SK-N-SH treated with all-trans-retinoic acid at 6 μM for 48 hours (cell line): Measurements from ENCODE around the gene ZNF460.

Source experiments
- ATAC-seq: fragments of 200-7000 bp; cut with Tn5 transposase; 3 replicates; pipeline ENCODE4 v1.9.1; 2020; ENCODE audit warnings: mild to moderate bottlenecking, moderate library complexity
- ARNTL ChIP-seq: fragments of 450-650 bp; formaldehyde crosslinking; IDR thresholded peaks from 2 replicates; pipeline ENCODE4 v1.5.0; 2020; ENCODE audit warnings: low read depth, mild to moderate bottlenecking, moderate library complexity, borderline replicate concordance
- BACH2 ChIP-seq: fragments of 250-450 bp; sonication (Bioruptor Pico); IDR thresholded peaks from 2 replicates; pipeline ENCODE4 v1.9.0; 2021; ENCODE audit warnings: mild to moderate bottlenecking, borderline replicate concordance
- CSDC2 ChIP-seq: fragments of 250-450 bp; sonication (Bioruptor Pico); IDR thresholded peaks from 2 replicates; pipeline ENCODE4 v1.5.0; 2020; ENCODE audit warnings: mild to moderate bottlenecking, moderate library complexity
- ESRRG ChIP-seq: fragments of 250-450 bp; sonication (Bioruptor Pico); IDR thresholded peaks from 2 replicates; pipeline ENCODE4 v1.6.1; 2021; ENCODE audit warnings: mild to moderate bottlenecking
- GLIS3 ChIP-seq: fragments of 250-450 bp; sonication (Bioruptor Pico); IDR thresholded peaks from 2 replicates; pipeline ENCODE4 v1.5.0; 2020; ENCODE audit warnings: mild to moderate bottlenecking, moderate library complexity
- ISL1 ChIP-seq: fragments of 250-450 bp; sonication (Bioruptor Pico); IDR thresholded peaks from 2 replicates; pipeline ENCODE4 v2.1.2; 2022; ENCODE audit warnings: mild to moderate bottlenecking, moderate library complexity
- OSR1 ChIP-seq: fragments of 250-450 bp; sonication (Bioruptor Pico); IDR thresholded peaks from 2 replicates; pipeline ENCODE4 v1.8.0; 2022; ENCODE audit warnings: moderate library complexity, mild to moderate bottlenecking, inconsistent platforms
- PPARA ChIP-seq: fragments of 250-450 bp; sonication (Bioruptor Pico); IDR thresholded peaks from 2 replicates; pipeline ENCODE4 v1.5.0; 2020; ENCODE audit warnings: mild to moderate bottlenecking, borderline replicate concordance
- RARB ChIP-seq: fragments of 250-450 bp; sonication (Bioruptor Pico); IDR thresholded peaks from 2 replicates; pipeline ENCODE4 v1.8.0; 2021; ENCODE audit warnings: mild to moderate bottlenecking, moderate library complexity
- SNAI2 ChIP-seq: fragments of 250-450 bp; sonication (Bioruptor Pico); IDR thresholded peaks from 2 replicates; pipeline ENCODE4 v1.5.0; 2020; ENCODE audit warnings: mild to moderate bottlenecking, moderate library complexity
- TCF4 ChIP-seq: fragments of 250-450 bp; sonication (Bioruptor Pico); IDR thresholded peaks from 2 replicates; pipeline ENCODE4 v1.8.0; 2021; ENCODE audit warnings: mild to moderate bottlenecking, moderate library complexity, borderline replicate concordance
- TOX ChIP-seq: fragments of 250-450 bp; sonication (Bioruptor Pico); IDR thresholded peaks from 2 replicates; pipeline ENCODE4 v1.8.0; 2021; ENCODE audit warnings: mild to moderate bottlenecking, moderate library complexity, borderline replicate concordance
- ZC3H10 ChIP-seq: fragments of 250-450 bp; sonication (Bioruptor Pico); IDR thresholded peaks from 2 replicates; pipeline ENCODE4 v1.5.1; 2021; ENCODE audit warnings: mild to moderate bottlenecking, moderate library complexity
- ZFP3 ChIP-seq: fragments of 250-450 bp; sonication (Bioruptor Pico); IDR thresholded peaks from 2 replicates; pipeline ENCODE4 v1.5.0; 2020; ENCODE audit warnings: mild to moderate bottlenecking, moderate library complexity
- ZFP30 ChIP-seq: fragments of 450-650 bp; formaldehyde crosslinking; IDR thresholded peaks from 2 replicates; pipeline ENCODE4 v1.5.0; 2022; ENCODE audit warnings: mild to moderate bottlenecking, moderate library complexity
- ZNF565 ChIP-seq: fragments of 450-650 bp; formaldehyde crosslinking; conservative IDR thresholded peaks from 2 replicates; pipeline ENCODE4 v1.5.0; 2020; ENCODE audit warnings: low read depth, mild to moderate bottlenecking, moderate library complexity
- ZNF70 ChIP-seq: fragments of 450-650 bp; formaldehyde crosslinking; IDR thresholded peaks from 2 replicates; pipeline ENCODE4 v1.5.0; 2020; ENCODE audit warnings: mild to moderate bottlenecking, moderate library complexity
- ZNF8 ChIP-seq: fragments of 450-650 bp; formaldehyde crosslinking; IDR thresholded peaks from 2 replicates; pipeline ENCODE4 v1.5.0; 2020; ENCODE audit warnings: mild to moderate bottlenecking, moderate library complexity
- TF ChIP-seq, protein P1 (sequence below): fragments of 250-450 bp; sonication (Bioruptor Pico); IDR thresholded peaks from 2 replicates; pipeline ENCODE4 v1.5.1; 2021; ENCODE audit warnings: mild to moderate bottlenecking, moderate library complexity
- TF ChIP-seq, protein P2 (sequence below): fragments of 250-450 bp; sonication (Bioruptor Pico); IDR thresholded peaks from 2 replicates; pipeline ENCODE4 v1.8.0; 2021; ENCODE audit warnings: low read depth, mild to moderate bottlenecking, moderate library complexity, borderline replicate concordance
- TF ChIP-seq, protein P3 (sequence below): fragments of 250-450 bp; sonication (Bioruptor Pico); IDR thresholded peaks from 2 replicates; pipeline ENCODE4 v1.5.1; 2020; ENCODE audit warnings: low read depth, mild to moderate bottlenecking, moderate library complexity
- TF ChIP-seq, protein P4 (sequence below): fragments of 250-450 bp; sonication (Bioruptor Pico); IDR thresholded peaks from 2 replicates; pipeline ENCODE4 v1.5.0; 2020; ENCODE audit warnings: mild to moderate bottlenecking, moderate library complexity
- TF ChIP-seq, protein P5 (sequence below): fragments of 250-450 bp; sonication (Bioruptor Pico); IDR thresholded peaks from 2 replicates; pipeline ENCODE4 v1.8.0; 2020; ENCODE audit warnings: mild to moderate bottlenecking, moderate library complexity, borderline replicate concordance

ZNF460 gene

DNA sequence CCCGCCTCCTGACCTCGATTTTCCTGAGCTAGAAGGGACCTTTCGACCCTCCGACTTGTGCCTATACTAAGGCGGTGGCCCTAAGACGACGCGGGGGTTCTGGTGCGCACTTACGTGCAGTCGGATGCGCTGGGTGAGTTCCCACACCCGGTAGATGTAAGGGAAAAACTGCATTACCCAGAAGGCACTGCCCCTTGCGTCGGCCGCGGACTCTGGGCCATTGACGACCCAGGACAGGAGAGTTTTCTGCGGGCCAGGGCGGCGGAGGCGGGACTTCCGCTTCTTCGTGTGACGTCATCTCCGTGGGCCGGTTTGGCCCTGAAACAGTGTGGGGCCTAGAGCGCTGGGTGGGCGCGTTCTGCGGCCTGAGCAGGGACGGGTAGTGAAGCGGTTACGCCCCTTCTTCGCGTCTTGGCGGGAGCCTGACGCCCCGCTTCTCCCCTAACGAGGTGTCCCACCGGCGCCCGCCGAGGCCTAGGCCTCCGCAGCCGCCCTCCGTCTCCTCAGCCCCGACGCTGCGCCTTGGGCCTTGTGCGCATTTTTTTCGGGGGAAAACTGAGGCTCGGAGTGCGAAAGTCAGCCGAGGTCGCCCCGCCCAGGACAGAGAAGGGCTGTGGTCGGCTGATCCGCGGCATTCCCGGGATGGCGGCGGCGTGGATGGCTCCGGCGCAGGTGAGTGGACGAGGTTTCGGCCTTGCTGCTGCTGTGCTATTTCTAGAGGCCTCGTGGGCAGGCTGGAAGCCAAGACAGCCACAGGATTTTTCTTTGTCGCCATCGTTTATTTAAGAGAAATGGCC, at the start of gene ZNF460:
TSS of gene ZNF460 (plus strand) at position 321 of the 797 bp plus-strand sequence. CDS start at position 643, 322 bp downstream.
- ATAC-seq = peak; percentile 97
- TF ChIP-seq ZNF565 (CRISPR knock-in tag) = no peak
- TF ChIP-seq ZFP30 = peak; percentile 63; the same call in 1 of the 2 replicates
- no peak for TF ChIP-seq OSR1 (CRISPR knock-in tag)
- no peak for TF ChIP-seq ESRRG (CRISPR knock-in tag)
- TF ChIP-seq ARNTL (CRISPR knock-in tag) = no peak
- TF ChIP-seq PPARA (CRISPR knock-in tag) = 0 out of 2 replicates have a peak, but pooled peaks have one; percentile 79
- TF ChIP-seq, protein P1, sequence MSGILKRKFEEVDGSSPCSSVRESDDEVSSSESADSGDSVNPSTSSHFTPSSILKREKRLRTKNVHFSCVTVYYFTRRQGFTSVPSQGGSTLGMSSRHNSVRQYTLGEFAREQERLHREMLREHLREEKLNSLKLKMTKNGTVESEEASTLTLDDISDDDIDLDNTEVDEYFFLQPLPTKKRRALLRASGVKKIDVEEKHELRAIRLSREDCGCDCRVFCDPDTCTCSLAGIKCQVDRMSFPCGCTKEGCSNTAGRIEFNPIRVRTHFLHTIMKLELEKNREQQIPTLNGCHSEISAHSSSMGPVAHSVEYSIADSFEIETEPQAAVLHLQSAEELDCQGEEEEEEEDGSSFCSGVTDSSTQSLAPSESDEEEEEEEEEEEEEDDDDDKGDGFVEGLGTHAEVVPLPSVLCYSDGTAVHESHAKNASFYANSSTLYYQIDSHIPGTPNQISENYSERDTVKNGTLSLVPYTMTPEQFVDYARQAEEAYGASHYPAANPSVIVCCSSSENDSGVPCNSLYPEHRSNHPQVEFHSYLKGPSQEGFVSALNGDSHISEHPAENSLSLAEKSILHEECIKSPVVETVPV (CRISPR knock-in tag) = no peak
- TF ChIP-seq ZNF8 (CRISPR knock-in tag) = no peak
- no peak for TF ChIP-seq TOX (CRISPR knock-in tag)
- TF ChIP-seq TCF4 (CRISPR knock-in tag) = no peak
- no peak for TF ChIP-seq ISL1
- TF ChIP-seq, protein P2, sequence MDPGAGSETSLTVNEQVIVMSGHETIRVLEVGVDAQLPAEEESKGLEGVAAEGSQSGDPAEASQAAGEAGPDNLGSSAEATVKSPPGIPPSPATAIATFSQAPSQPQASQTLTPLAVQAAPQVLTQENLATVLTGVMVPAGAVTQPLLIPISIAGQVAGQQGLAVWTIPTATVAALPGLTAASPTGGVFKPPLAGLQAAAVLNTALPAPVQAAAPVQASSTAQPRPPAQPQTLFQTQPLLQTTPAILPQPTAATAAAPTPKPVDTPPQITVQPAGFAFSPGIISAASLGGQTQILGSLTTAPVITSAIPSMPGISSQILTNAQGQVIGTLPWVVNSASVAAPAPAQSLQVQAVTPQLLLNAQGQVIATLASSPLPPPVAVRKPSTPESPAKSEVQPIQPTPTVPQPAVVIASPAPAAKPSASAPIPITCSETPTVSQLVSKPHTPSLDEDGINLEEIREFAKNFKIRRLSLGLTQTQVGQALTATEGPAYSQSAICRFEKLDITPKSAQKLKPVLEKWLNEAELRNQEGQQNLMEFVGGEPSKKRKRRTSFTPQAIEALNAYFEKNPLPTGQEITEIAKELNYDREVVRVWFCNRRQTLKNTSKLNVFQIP (CRISPR knock-in tag) = no peak
- TF ChIP-seq RARB (CRISPR knock-in tag) = no peak
- TF ChIP-seq SNAI2 = peak; percentile 59; the same call in 1 of the 2 replicates
- no peak for TF ChIP-seq CSDC2 (CRISPR knock-in tag)
- no peak for TF ChIP-seq GLIS3 (CRISPR knock-in tag)
- no peak for TF ChIP-seq ZNF70 (CRISPR knock-in tag)
- TF ChIP-seq, protein P3, sequence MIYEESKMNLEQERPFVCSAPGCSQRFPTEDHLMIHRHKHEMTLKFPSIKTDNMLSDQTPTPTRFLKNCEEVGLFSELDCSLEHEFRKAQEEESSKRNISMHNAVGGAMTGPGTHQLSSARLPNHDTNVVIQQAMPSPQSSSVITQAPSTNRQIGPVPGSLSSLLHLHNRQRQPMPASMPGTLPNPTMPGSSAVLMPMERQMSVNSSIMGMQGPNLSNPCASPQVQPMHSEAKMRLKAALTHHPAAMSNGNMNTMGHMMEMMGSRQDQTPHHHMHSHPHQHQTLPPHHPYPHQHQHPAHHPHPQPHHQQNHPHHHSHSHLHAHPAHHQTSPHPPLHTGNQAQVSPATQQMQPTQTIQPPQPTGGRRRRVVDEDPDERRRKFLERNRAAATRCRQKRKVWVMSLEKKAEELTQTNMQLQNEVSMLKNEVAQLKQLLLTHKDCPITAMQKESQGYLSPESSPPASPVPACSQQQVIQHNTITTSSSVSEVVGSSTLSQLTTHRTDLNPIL = 0 out of 2 replicates have a peak, but pooled peaks have one; percentile 57
- no peak for TF ChIP-seq BACH2
- TF ChIP-seq, protein P4, sequence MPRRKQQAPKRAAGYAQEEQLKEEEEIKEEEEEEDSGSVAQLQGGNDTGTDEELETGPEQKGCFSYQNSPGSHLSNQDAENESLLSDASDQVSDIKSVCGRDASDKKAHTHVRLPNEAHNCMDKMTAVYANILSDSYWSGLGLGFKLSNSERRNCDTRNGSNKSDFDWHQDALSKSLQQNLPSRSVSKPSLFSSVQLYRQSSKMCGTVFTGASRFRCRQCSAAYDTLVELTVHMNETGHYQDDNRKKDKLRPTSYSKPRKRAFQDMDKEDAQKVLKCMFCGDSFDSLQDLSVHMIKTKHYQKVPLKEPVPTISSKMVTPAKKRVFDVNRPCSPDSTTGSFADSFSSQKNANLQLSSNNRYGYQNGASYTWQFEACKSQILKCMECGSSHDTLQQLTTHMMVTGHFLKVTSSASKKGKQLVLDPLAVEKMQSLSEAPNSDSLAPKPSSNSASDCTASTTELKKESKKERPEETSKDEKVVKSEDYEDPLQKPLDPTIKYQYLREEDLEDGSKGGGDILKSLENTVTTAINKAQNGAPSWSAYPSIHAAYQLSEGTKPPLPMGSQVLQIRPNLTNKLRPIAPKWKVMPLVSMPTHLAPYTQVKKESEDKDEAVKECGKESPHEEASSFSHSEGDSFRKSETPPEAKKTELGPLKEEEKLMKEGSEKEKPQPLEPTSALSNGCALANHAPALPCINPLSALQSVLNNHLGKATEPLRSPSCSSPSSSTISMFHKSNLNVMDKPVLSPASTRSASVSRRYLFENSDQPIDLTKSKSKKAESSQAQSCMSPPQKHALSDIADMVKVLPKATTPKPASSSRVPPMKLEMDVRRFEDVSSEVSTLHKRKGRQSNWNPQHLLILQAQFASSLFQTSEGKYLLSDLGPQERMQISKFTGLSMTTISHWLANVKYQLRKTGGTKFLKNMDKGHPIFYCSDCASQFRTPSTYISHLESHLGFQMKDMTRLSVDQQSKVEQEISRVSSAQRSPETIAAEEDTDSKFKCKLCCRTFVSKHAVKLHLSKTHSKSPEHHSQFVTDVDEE = no peak
- TF ChIP-seq, protein P5, sequence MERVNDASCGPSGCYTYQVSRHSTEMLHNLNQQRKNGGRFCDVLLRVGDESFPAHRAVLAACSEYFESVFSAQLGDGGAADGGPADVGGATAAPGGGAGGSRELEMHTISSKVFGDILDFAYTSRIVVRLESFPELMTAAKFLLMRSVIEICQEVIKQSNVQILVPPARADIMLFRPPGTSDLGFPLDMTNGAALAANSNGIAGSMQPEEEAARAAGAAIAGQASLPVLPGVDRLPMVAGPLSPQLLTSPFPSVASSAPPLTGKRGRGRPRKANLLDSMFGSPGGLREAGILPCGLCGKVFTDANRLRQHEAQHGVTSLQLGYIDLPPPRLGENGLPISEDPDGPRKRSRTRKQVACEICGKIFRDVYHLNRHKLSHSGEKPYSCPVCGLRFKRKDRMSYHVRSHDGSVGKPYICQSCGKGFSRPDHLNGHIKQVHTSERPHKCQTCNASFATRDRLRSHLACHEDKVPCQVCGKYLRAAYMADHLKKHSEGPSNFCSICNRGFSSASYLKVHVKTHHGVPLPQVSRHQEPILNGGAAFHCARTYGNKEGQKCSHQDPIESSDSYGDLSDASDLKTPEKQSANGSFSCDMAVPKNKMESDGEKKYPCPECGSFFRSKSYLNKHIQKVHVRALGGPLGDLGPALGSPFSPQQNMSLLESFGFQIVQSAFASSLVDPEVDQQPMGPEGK = no peak
- TF ChIP-seq ZFP3 (CRISPR knock-in tag) = no peak
- TF ChIP-seq ZC3H10 (CRISPR knock-in tag) = no peak

DNA sequence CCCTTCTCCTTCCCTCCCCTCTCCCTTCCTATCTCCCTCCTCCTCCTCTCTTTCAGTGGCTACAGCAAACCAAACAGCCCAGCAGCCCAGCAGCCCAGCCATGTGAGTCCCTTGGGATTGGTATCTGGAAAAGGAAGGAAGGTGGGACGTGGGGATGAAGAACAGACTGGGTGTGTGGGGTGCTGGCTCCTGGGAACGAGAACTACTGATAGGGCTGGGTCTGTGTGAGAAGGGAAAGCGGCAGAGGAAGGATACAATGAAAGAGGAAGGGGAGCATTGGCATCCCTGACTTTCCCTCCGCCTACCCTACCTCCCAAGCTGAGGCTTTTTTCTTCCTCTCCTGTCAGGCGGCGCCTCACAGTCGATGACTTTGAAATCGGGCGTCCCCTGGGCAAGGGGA, 48.6 kb upstream of the ZNF460 start:
- ATAC-seq = no peak
- TF ChIP-seq TCF4 (CRISPR knock-in tag) = no peak
- no peak for TF ChIP-seq ZNF70 (CRISPR knock-in tag)
- TF ChIP-seq, protein P5 = no peak
- no peak for TF ChIP-seq ZFP30
